Ascending aorta (tissue), 2 donors: ENCODE results near the gene TTLL11. TPM values are rescaled to one million over a fixed set of nuclear protein-coding genes. Genes with fewer than 3 reads are reported as not detected.

ENCODE experiments used
- DNase-seq, 2 donors: peaks; one replicate each; pipeline ENCODE4 v3.0.0-alpha.2; 2019; ENCODE audit warnings: low spot score in 2 of 2
- H3K27ac ChIP-seq, 2 donors: fragments of 200-600 bp; sonication (generic); one replicate each; pipeline ENCODE4 v1.5.1; 2016 to 2017; ENCODE audit warnings: mild to moderate bottlenecking in 1 of 2
- H3K27me3 ChIP-seq: fragments of 200-600 bp; sonication (generic); one replicate; pipeline ENCODE4 v1.5.1; 2017
- H3K36me3 ChIP-seq, 2 donors: fragments of 200-600 bp; sonication (generic); one replicate each; pipeline ENCODE4 v1.5.1; 2016
- H3K4me1 ChIP-seq, 2 donors: fragments of 200-600 bp; sonication (generic); one replicate each; pipeline ENCODE4 v1.5.1; 2016 to 2017; ENCODE audit warnings: mild to moderate bottlenecking in 1 of 2
- H3K4me3 ChIP-seq, 2 donors: fragments of 200-600 bp; sonication (generic); one replicate each; pipeline ENCODE4 v1.5.1; 2016 to 2017; ENCODE audit warnings: mild to moderate bottlenecking in 1 of 2
- H3K9me3 ChIP-seq, 2 donors: fragments of 200-600 bp; sonication (generic); one replicate each; pipeline ENCODE4 v1.5.1; 2016
- intact Hi-C: fragments of 100-400 bp; cut with DNase I; formaldehyde crosslinking; loops from one replicate; pipeline ENCODE4 v1.15.1; 2023
- total RNA-seq: library from RNA; depleted of rRNA; stranded (reverse); fragments of >200 nt; gene quantifications from one replicate; pipeline ENCODE4 v1.1.0, GENCODE V29; 2016
- TF ChIP-seq, protein P1 (sequence below), 3 experiments: fragments of 200-600 bp in 2 of 3; fragments of 450-650 bp in 1 of 3; sonication (generic) in 2 of 3; IDR thresholded peaks; one replicate each; pipeline ENCODE4 v1.5.1; 2016 to 2019; ENCODE audit warnings: antibody characterized with exemption in 3 of 3, mild to moderate bottlenecking in 1 of 3, moderate library complexity in 1 of 3

Gene TTLL11
- total RNA-seq, 1 donor from 2014 or later: 18.5 TPM

DNA sequence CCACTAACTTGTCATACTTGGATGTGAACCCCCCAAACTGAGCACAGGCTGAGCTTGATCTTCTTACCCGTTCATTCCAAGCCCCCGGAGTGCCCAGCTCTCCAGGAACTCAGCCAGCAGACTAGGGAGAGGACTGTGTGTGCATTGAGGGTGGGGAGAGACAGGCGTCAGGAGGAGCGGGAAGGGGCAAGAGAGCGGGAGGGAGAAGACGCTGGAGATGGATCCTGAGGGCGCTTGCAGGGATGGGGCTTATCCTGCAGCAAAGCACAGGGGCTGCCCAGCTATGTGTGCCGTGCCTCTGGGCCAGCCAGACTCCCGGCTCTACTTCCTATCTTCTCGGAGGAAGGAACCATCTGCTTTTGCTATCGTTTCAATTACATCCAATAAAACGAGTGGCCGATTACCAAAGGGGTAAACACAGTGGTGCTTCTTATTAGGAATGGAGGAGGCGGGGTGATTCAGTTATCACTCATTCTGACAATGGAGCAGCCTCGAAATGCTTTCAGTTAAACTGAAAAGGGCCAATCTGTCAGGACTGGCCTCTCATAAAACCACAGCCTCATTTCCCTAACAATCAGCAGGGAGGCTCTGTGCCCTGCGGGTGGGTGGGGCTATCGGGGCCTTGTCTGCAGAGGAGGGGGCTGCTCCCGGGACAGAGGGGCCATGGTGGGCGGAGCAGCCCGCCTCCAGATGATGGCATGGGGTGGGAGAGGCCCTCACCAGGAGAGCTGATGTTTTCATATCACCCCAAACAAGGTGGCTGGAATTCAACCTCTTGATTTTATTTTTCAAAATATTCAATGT is 273.5 kb downstream of the TTLL11 start:
- intact Hi-C loops: no loop called here
- Histone ChIP-seq H3K4me3 (no peak overlapping the region), H3K27me3 (no peaks in the 10 kb centered on the region), H3K27ac (no peak overlapping the region), H3K9me3 (no peaks in the 10 kb centered on the region), H3K36me3 (peaks cover 4 to 11% of the 10 kb centered on the region in 2 donors), H3K4me1 (no peaks in the 10 kb centered on the region)
- no peak for DNase-seq
- TF ChIP-seq, protein P1, sequence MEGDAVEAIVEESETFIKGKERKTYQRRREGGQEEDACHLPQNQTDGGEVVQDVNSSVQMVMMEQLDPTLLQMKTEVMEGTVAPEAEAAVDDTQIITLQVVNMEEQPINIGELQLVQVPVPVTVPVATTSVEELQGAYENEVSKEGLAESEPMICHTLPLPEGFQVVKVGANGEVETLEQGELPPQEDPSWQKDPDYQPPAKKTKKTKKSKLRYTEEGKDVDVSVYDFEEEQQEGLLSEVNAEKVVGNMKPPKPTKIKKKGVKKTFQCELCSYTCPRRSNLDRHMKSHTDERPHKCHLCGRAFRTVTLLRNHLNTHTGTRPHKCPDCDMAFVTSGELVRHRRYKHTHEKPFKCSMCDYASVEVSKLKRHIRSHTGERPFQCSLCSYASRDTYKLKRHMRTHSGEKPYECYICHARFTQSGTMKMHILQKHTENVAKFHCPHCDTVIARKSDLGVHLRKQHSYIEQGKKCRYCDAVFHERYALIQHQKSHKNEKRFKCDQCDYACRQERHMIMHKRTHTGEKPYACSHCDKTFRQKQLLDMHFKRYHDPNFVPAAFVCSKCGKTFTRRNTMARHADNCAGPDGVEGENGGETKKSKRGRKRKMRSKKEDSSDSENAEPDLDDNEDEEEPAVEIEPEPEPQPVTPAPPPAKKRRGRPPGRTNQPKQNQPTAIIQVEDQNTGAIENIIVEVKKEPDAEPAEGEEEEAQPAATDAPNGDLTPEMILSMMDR (IDR thresholded peaks at IDR 0.05): no peak

DNA sequence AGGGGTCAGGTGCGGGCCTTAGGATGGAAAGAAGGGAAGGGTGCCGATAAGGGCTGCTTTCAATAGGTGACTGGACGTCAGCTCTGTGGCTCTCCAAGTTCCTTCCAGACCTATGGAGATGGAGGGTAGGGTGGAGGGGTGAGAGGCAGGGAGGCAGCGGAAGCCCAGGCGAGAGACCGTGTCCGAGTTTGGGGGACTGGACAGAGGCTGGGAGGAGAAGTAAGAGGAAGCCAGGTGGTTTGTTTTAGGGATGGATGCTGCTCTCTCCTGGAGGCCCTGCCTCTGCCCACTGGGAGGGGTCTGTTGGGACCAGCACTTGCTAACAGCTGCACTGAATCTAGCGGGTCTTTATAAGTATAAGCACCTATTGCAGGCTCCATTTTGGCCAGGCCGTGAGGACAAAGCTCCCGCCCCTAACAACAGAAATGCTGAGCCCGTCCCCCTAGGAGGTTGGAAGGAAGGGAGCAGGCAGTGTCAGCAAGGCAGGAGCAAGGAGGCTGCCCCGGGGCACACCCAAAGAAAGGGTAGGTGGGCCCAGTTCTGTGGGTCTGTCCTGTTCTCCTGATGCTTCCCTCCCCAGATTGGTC is 274.2 kb downstream of the TTLL11 start:
- DNase-seq: no peak
- Histone ChIP-seq H3K4me3 (no peak overlapping the region), H3K9me3 (no peaks in the 10 kb centered on the region), H3K27ac (no peak overlapping the region), H3K36me3 (peaks cover 4 to 11% of the 10 kb centered on the region in 2 donors), H3K4me1 (no peaks in the 10 kb centered on the region), H3K27me3 (no peaks in the 10 kb centered on the region)
- intact Hi-C loops: no loop called here
- TF ChIP-seq, protein P1 (IDR thresholded peaks at IDR 0.05): no peak

DNA sequence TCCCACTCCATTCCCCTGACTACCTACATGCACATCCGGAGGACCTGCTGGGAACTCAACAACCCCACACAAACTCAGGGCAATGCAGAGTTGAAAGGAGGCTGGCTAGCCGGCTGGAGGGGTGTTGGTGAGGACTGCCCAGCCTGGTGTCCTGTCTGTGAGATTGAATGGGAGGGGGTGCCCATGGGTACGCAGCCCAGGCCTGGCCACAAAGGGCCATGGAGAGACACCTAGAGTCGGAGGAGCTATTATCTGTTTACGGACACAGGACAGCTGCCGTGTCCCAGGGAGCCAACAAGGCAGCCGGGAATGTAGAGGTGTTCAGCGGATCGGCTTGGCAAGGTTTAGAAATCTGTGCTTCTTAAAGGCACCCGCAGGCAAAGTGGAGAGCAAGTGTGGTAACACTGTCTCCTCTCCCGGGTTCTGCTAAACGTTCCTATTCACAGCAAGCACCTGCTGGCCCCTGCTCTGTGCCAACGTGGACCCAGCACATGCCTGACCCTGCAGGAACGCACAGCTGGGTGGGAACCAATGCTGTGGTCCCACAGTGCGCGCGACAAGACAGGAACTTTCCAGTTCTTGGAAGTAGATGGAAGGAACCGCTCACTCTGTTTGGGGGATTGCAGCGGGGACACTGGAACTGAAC is 275.0 kb downstream of the TTLL11 start:
- Histone ChIP-seq H3K4me3 (no peak overlapping the region), H3K27ac (no peak overlapping the region), H3K36me3 (peaks cover 4 to 11% of the 10 kb centered on the region in 2 donors), H3K4me1 (no peaks in the 10 kb centered on the region), H3K27me3 (no peaks in the 10 kb centered on the region), H3K9me3 (no peaks in the 10 kb centered on the region)
- intact Hi-C loops: no loop called here
- TF ChIP-seq, protein P1 (IDR thresholded peaks at IDR 0.05): no peak
- DNase-seq: no peak

GRCh38 chr9:121817476-121817875 is 275.6 kb downstream of the TTLL11 start:
- no peaks in the 10 kb centered on the region for H3K27me3 ChIP-seq
- H3K36me3 ChIP-seq: peaks cover 2 to 10% of the 10 kb centered on the region in 2 donors
- H3K4me3 ChIP-seq: no peak overlapping the region
- TF ChIP-seq, protein P1 (IDR thresholded peaks at IDR 0.05): no peak
- intact Hi-C loops: no loop called here
- no peaks in the 10 kb centered on the region for H3K9me3 ChIP-seq
- no peak for DNase-seq
- H3K27ac ChIP-seq: no peak overlapping the region
- H3K4me1 ChIP-seq: no peaks in the 10 kb centered on the region

GRCh38 chr9:121816845-121817450 is 276.2 kb downstream of the TTLL11 start:
- TF ChIP-seq, protein P1 (IDR thresholded peaks at IDR 0.05): no peak
- peaks cover 0 to 5% of the 10 kb centered on the region in 2 donors for H3K36me3 ChIP-seq
- H3K9me3 ChIP-seq: no peaks in the 10 kb centered on the region
- H3K4me3 ChIP-seq: no peak overlapping the region
- intact Hi-C loops: no loop called here
- H3K27ac ChIP-seq: no peak overlapping the region
- no peaks in the 10 kb centered on the region for H3K27me3 ChIP-seq
- H3K4me1 ChIP-seq: no peaks in the 10 kb centered on the region
- DNase-seq: no peak
